Calu3 (cell line): ENCODE data around the gene RTN1. TPM values are rescaled to one million over a fixed set of nuclear protein-coding genes. Genes with fewer than 3 reads are reported as not detected.

Experiments
- BruUV-seq: library from RNA; stranded (reverse); fragments of 400-500 nt; replicated peaks from 2 replicates; lab custom pipeline; 2021; lab: Mats Ljungman, UMichigan
- CTCF ChIA-PET: fragments of 300-600 bp; sonication (Branson Sonifier 250); formaldehyde crosslinking; loops from one replicate; lab custom pipeline; 2022; ENCODE audit warnings: antibody characterized with exemption; lab: Charles Lee
- DNase-seq: peaks from one replicate; pipeline ENCODE4 v3.0.0; 2022
- H3K27ac Mint-ChIP-seq: one replicate; pipeline ENCODE4 v1.8.0; 2022; ENCODE audit warnings: mixed read lengths; ENCODE audit not compliant: unreplicated experiment
- H3K27me3 Mint-ChIP-seq: one replicate; pipeline ENCODE4 v1.8.0; 2022; ENCODE audit warnings: mixed read lengths; ENCODE audit not compliant: unreplicated experiment
- H3K36me3 Mint-ChIP-seq: one replicate; pipeline ENCODE4 v1.8.0; 2022; ENCODE audit warnings: mild to moderate bottlenecking, moderate library complexity, mixed read lengths; ENCODE audit not compliant: insufficient read depth, unreplicated experiment
- H3K4me1 Mint-ChIP-seq: one replicate; pipeline ENCODE4 v1.8.0; 2022; ENCODE audit warnings: mild to moderate bottlenecking, low read depth, mixed read lengths; ENCODE audit not compliant: unreplicated experiment
- H3K4me3 Mint-ChIP-seq: one replicate; pipeline ENCODE4 v1.8.0; 2022; ENCODE audit warnings: mild to moderate bottlenecking, low read depth, moderate library complexity, mixed read lengths; ENCODE audit not compliant: unreplicated experiment
- H3K9me3 Mint-ChIP-seq: one replicate; pipeline ENCODE4 v1.8.0; 2022; ENCODE audit warnings: low read depth, mixed read lengths; ENCODE audit not compliant: unreplicated experiment
- intact Hi-C: fragments of 100-400 bp; cut with micrococcal nuclease; formaldehyde crosslinking; loops from one replicate; pipeline ENCODE4 v1.10.0; 2022; ENCODE audit not compliant: unreplicated experiment
- total RNA-seq: library from RNA; stranded (reverse); gene quantifications from 2 replicates; pipeline ENCODE4 v1.2.3, GENCODE V29; 2022
- TF ChIP-seq, protein P1 (sequence below): fragments of 200-600 bp; IDR thresholded peaks from one replicate; pipeline ENCODE4 v1.8.0; 2022; ENCODE audit warnings: antibody characterized with exemption; ENCODE audit not compliant: unreplicated experiment

Gene RTN1
- total RNA-seq, 1 experiment from 2014 or later, result not detected

DNA sequence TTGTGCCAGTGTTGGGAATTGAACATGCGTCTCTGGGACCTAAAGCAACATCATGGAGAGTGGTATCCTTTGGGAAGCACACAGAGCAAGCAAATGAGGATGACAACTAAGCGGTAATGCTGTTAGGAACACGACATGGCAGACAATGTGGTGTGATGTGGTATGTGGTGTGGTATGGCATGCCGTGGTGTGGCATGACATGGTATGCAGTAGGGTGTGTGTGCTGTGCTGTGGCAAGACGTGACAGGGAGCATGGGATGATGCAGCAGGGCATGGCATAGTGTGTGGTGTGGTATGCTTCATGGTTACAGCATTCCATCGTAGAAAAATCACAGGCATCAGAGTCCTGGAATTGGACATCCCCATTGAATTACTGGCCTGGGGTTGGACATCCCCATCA lies 108.7 kb downstream of the RTN1 start:
- no peaks in the 10 kb centered on the region for H3K36me3 Mint-ChIP-seq
- H3K4me3 Mint-ChIP-seq, result no peak overlapping the region
- CTCF ChIA-PET, result no interaction called here
- H3K27ac Mint-ChIP-seq, result no peak overlapping the region
- DNase-seq, result no peak
- intact Hi-C loops, result no loop called here
- TF ChIP-seq, protein P1, sequence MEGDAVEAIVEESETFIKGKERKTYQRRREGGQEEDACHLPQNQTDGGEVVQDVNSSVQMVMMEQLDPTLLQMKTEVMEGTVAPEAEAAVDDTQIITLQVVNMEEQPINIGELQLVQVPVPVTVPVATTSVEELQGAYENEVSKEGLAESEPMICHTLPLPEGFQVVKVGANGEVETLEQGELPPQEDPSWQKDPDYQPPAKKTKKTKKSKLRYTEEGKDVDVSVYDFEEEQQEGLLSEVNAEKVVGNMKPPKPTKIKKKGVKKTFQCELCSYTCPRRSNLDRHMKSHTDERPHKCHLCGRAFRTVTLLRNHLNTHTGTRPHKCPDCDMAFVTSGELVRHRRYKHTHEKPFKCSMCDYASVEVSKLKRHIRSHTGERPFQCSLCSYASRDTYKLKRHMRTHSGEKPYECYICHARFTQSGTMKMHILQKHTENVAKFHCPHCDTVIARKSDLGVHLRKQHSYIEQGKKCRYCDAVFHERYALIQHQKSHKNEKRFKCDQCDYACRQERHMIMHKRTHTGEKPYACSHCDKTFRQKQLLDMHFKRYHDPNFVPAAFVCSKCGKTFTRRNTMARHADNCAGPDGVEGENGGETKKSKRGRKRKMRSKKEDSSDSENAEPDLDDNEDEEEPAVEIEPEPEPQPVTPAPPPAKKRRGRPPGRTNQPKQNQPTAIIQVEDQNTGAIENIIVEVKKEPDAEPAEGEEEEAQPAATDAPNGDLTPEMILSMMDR, result no peak
- peaks cover 1% of the 10 kb centered on the region for H3K27me3 Mint-ChIP-seq
- H3K4me1 Mint-ChIP-seq, result no peaks in the 10 kb centered on the region
- peaks cover 2% of the 10 kb centered on the region for H3K9me3 Mint-ChIP-seq
- no TSS peak for BruUV-seq

DNA sequence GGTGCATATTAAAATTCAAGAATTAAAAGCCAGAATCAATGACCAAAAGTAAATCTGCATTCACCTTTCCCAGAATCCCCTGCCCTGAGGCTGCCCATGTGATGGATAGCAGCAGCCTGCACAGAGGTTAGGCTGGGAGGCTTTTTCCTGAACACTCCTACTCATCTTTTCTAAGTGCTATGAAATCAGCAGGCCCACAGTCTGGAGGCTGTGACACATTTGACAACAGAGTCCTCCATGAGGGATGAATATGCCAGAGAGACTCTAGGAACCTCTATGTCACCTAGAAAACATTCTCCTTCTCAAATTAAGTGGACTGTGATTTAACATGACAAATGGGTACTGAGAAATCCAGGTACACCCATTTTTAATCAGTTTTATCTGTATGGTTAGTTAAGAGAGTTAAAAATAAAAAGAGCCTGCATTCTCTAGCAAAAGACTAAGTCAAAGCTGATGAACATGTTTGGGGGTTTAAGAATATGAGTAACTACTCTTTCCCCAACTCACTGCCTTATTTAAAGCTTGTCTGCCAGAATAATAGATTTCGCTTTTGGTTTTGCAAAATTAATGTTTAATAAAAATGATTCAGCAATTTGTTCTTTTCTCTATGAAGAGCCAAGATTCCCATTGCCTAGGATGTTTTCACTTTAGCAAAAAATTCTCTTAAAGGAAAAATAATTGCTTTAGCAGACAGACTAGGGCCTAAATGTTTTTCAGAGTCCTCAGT lies 115.0 kb downstream of the RTN1 start:
- peaks cover 2% of the 10 kb centered on the region for H3K9me3 Mint-ChIP-seq
- no peak overlapping the region for H3K4me3 Mint-ChIP-seq
- H3K27ac Mint-ChIP-seq, result no peak overlapping the region
- CTCF ChIA-PET, result no interaction called here
- no peaks in the 10 kb centered on the region for H3K27me3 Mint-ChIP-seq
- TF ChIP-seq, protein P1, result no peak
- no peak for DNase-seq
- intact Hi-C loops, result no loop called here
- H3K4me1 Mint-ChIP-seq, result no peaks in the 10 kb centered on the region
- no TSS peak for BruUV-seq
- no peaks in the 10 kb centered on the region for H3K36me3 Mint-ChIP-seq

DNA sequence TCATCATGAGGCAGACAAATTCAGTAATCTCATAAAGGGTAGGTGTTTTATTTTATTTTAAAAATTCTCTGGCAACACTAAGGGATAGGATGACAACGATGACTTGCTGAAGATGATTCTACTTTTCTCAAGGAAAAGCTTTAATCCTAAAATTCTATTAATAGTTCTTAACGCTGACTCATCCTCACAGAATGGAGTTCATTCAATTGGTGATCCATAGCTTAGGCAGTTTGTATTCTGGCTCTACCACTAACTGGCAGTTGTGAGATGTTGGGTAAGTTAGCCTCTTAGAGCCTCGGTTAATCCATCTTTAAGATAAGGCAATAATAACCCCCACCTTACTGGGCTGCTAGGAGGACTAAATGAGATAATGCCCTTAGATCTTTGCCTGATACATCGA lies 116.3 kb downstream of the RTN1 start:
- CTCF ChIA-PET, result no interaction called here
- Mint-ChIP-seq H3K36me3 (no peaks in the 10 kb centered on the region), H3K4me1 (no peaks in the 10 kb centered on the region), H3K9me3 (peaks cover 2% of the 10 kb centered on the region), H3K4me3 (no peak overlapping the region), H3K27ac (no peak overlapping the region), H3K27me3 (no peaks in the 10 kb centered on the region)
- BruUV-seq, result no TSS peak
- TF ChIP-seq, protein P1, result no peak
- DNase-seq, result no peak
- intact Hi-C loops, result no loop called here

DNA sequence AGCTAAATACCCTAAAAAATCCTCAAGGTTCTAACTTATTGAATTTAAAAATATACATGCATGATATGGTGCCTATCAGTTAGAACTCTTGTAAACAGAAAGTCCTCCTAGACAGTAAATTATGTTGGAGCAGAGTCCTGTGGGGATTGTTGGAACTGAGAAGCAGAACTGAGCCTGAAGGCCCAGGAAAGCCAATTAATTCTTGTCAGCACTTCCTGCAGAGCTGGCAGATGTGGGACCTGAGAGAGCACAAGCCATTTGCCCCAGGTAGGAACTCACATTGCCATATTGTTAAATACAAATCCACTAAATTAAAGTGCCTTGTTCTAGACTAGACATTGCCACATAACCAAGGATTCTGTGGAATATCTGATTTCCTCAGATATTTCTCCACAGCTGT lies 117.1 kb downstream of the RTN1 start:
- CTCF ChIA-PET, result no interaction called here
- peaks cover 2% of the 10 kb centered on the region for H3K9me3 Mint-ChIP-seq
- peaks cover 5% of the 10 kb centered on the region for H3K27me3 Mint-ChIP-seq
- intact Hi-C loops, result no loop called here
- DNase-seq, result no peak
- no peaks in the 10 kb centered on the region for H3K4me1 Mint-ChIP-seq
- no peak overlapping the region for H3K27ac Mint-ChIP-seq
- BruUV-seq, result no TSS peak
- TF ChIP-seq, protein P1, result no peak
- no peaks in the 10 kb centered on the region for H3K36me3 Mint-ChIP-seq
- H3K4me3 Mint-ChIP-seq, result no peak overlapping the region
